Measurements from ENCODE around the gene STOML1. TPM values are rescaled to one million over a fixed set of nuclear protein-coding genes. Genes with fewer than 3 reads are reported as not detected.
A peak's percentile ranks its signal among the peaks of the same experiment; 100 is the strongest.

Gene STOML1
- polyA plus RNA-seq, 1 donor (not counting 4 experiments of a cell fraction or from before 2014, with no cell fraction given) = 7.0 TPM

- H3K9ac ChIP-seq (ENCODE audit: control insufficient read depth, extremely low read depth, insufficient read depth, low read length) = peak within 1 kb of the TSS; percentile 94
- no peaks in the 10 kb centered on the region for H3K9me3 ChIP-seq (ENCODE audit: control insufficient read depth, low read depth, low read length)
- no peaks in the 10 kb centered on the region for H3K9me1 ChIP-seq (ENCODE audit: control insufficient read depth, extremely low read depth, insufficient read depth, low read length)
- H3K36me3 ChIP-seq (ENCODE audit: control insufficient read depth in 2 of 2, extremely low read depth in 1 of 2, insufficient read depth in 2 of 2, low read length in 2 of 2) = peaks cover 9 to 10% of the 10 kb centered on the region in 2 experiments
- peak within 1 kb of the TSS; percentile 87 to 89 (median 89) for H3K4me3 ChIP-seq (ENCODE audit: control insufficient read depth in 2 of 3, extremely low read depth in 1 of 3, insufficient read depth in 2 of 3, low read depth in 1 of 3, low read length in 3 of 3)
- FAIRE-seq (peak; percentile 55), DNase-seq (ENCODE audit: low read depth, low spot score) (peak; percentile 81)
- H2AFZ ChIP-seq (ENCODE audit: control insufficient read depth, low read length) = peak within 1 kb of the TSS; percentile 84
- peaks cover 51% of the 10 kb centered on the region for H3K4me1 ChIP-seq (ENCODE audit: control insufficient read depth, extremely low read depth, insufficient read depth, low read length)
- H3K27me3 ChIP-seq (ENCODE audit: control insufficient read depth, extremely low read depth, insufficient read depth, low read length) = no peaks in the 10 kb centered on the region
- dilution Hi-C loops (cut with MboI; ENCODE audit: extremely low pct_ligation_motif_present, low sequenced_read_pairs) = no loop called here
- peak within 1 kb of the TSS; percentile 86 for H3K27ac ChIP-seq (ENCODE audit: control insufficient read depth, insufficient read depth, low read length)
- H3K4me2 ChIP-seq (ENCODE audit: control insufficient read depth, extremely low read depth, insufficient read depth, low read depth, low read length) = peak within 1 kb of the TSS; percentile 93
- TF ChIP-seq CTCF (optimal IDR thresholded peaks at IDR 0.05 in 1 of 3, IDR thresholded peaks at IDR 0.05 in 1 of 3, conservative IDR thresholded peaks at IDR 0.05 in 1 of 3; ENCODE audit: extremely low read depth in 1 of 3, insufficient read depth in 2 of 3, low read length in 3 of 3) = no peak
- H3K79me2 ChIP-seq (ENCODE audit: control insufficient read depth, insufficient read depth, low read length) = peaks cover 48% of the 10 kb centered on the region
- peaks cover 5% of the 10 kb centered on the region for H4K20me1 ChIP-seq (ENCODE audit: control insufficient read depth, extremely low read depth, insufficient read depth, low read length)
Measured at GRCh38 chr15:73994413-73994883, 2.4 kb upstream of the STOML1 start, which contains the start of gene PML. TSS of gene PML (plus strand) at chr15:73994716. CDS start at chr15:73994813, 97 bp downstream.

- peaks cover 3% of the 10 kb centered on the region for H4K20me1 ChIP-seq (ENCODE audit: control insufficient read depth, extremely low read depth, insufficient read depth, low read length)
- peaks cover 38% of the 10 kb centered on the region for H3K79me2 ChIP-seq (ENCODE audit: control insufficient read depth, insufficient read depth, low read length)
- no peak overlapping the region for H3K9ac ChIP-seq (ENCODE audit: control insufficient read depth, extremely low read depth, insufficient read depth, low read length)
- FAIRE-seq (no peak), DNase-seq (ENCODE audit: low read depth, low spot score) (no peak)
- dilution Hi-C loops (cut with MboI; ENCODE audit: extremely low pct_ligation_motif_present, low sequenced_read_pairs) = no loop called here
- no peak for TF ChIP-seq CTCF (optimal IDR thresholded peaks at IDR 0.05 in 1 of 3, IDR thresholded peaks at IDR 0.05 in 1 of 3, conservative IDR thresholded peaks at IDR 0.05 in 1 of 3; ENCODE audit: extremely low read depth in 1 of 3, insufficient read depth in 2 of 3, low read length in 3 of 3)
- TF ChIP-seq EZH2 (IDR thresholded peaks at IDR 0.05; ENCODE audit: low read length) = no peak
- peaks cover 56% of the 10 kb centered on the region for H3K4me1 ChIP-seq (ENCODE audit: control insufficient read depth, extremely low read depth, insufficient read depth, low read length)
- H3K9me1 ChIP-seq (ENCODE audit: control insufficient read depth, extremely low read depth, insufficient read depth, low read length) = no peaks in the 10 kb centered on the region
- no peaks in the 10 kb centered on the region for H3K27me3 ChIP-seq (ENCODE audit: control insufficient read depth, extremely low read depth, insufficient read depth, low read length)
- no peak overlapping the region for H2AFZ ChIP-seq (ENCODE audit: control insufficient read depth, low read length)
- no peak overlapping the region for H3K27ac ChIP-seq (ENCODE audit: control insufficient read depth, insufficient read depth, low read length)
- no peaks in the 10 kb centered on the region for H3K9me3 ChIP-seq (ENCODE audit: control insufficient read depth, low read depth, low read length)
- peak overlapping the region in 1 of 3 experiments; percentile 87 for H3K4me3 ChIP-seq (ENCODE audit: control insufficient read depth in 2 of 3, extremely low read depth in 1 of 3, insufficient read depth in 2 of 3, low read depth in 1 of 3, low read length in 3 of 3)
- H3K4me2 ChIP-seq (ENCODE audit: control insufficient read depth, extremely low read depth, insufficient read depth, low read depth, low read length) = peak overlapping the region; percentile 89
- peaks cover 2 to 3% of the 10 kb centered on the region in 2 experiments for H3K36me3 ChIP-seq (ENCODE audit: control insufficient read depth in 2 of 2, extremely low read depth in 1 of 2, insufficient read depth in 2 of 2, low read length in 2 of 2)
Measured at GRCh38 chr15:73993211-73993994, 1.3 kb upstream of the STOML1 start.
